ENCODE results near the gene SELL.
"Not testable (repeated sequence)": the region's sequence is repeated elsewhere in the genome, so short reads cannot be mapped to it uniquely, and the experiment has no call there.

SELL gene

GRCh38 chr1:169662680-169663079 lies 48.7 kb downstream of the SELL start:
- not testable (repeated sequence) for DNase-seq

- not testable (repeated sequence) for DNase-seq
These were observed 50.4 kb downstream of the SELL start for GRCh38 chr1:169661066-169661465.

GRCh38 chr1:169658777-169659176 lies 52.6 kb downstream of the SELL start:
- DNase-seq: not testable (repeated sequence)

DNA sequence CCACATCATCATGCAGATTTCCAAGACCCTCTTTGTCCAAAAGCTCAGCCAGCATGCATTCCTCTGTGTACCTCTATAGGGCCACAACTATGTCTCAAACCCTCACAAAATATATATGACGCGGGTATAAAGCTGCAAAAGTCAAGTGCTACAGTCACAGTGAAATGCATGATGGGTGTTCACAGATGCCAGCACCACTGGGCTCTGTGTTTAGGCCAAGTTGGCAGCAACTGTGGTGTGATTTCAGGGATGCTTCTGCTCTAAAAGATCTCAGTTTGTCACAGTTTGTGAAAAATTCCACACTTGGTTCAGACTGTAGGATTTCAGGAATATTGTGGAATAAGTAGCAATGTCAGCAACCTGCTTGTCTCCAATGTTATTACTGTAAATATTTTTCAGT lies 57.5 kb downstream of the SELL start:
- no peak for DNase-seq

DNA sequence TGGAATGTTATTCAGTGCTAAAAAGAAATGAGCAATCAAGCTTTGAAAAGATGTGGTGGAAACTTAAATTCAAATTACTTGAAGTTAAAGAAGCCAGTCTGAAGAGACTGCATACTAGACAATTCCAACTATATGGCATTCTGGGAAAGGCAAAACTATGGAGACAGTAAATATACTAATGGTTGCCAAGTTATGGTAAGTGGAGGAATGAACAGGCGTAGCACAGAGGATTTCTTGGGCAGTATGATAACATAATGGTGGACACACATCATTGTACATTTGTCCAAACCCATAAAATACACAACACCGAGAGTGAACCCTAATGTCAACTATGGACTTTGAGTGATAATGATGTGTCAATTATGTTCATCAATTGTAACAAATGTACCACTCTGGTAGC lies 60.4 kb downstream of the SELL start:
- DNase-seq: no peak

- no peak for DNase-seq
These were observed 60.9 kb downstream of the SELL start for GRCh38 chr1:169650551-169650950.

- DNase-seq: no peak
These were observed 62.7 kb downstream of the SELL start for GRCh38 chr1:169648709-169649108.

GRCh38 chr1:169648187-169648586 lies 63.2 kb downstream of the SELL start:
- no peak for DNase-seq

- DNase-seq: no peak
These were observed 63.9 kb downstream of the SELL start for GRCh38 chr1:169647512-169647911.

DNA sequence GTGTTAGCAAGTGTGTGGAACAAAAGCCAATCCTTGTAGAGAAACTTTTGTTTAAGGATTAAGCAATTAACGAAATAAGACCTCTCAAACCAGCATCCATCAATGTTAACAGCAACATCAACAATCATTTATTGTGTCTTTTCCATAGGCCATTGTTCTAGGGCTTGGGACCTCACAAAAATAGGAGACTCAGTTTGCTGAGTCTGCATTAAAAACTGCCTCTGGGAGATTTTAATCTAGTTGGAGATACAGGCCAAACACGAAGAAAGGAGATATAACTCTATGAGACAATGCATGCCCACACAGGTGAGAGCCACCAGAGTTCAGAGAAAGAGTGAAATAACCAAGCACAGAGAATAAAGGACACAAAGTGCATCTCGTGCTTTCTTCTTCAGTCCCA lies 67.1 kb downstream of the SELL start:
- no peak for DNase-seq

Data from activated CD4-positive, CD25-positive, alpha-beta regulatory T cell treated with anti-CD3 and anti-CD28 coated beads, Interleukin-2, amount 50 U/mL, for 72 hours (primary cell).